DMS79 treated with DMSO at 0.1 percent for 48 hours (cell line): ENCODE measurements around the gene MFAP4.

Source experiments
- DNase-seq: peaks from one replicate; lab custom pipeline; 2025; lab: John Stamatoyannopoulos, UW

The MFAP4 gene

GRCh38 chr17:19410091-19410490 is 23.1 kb upstream of the MFAP4 start:
- no peak for DNase-seq

- DNase-seq: no peak
Observed at GRCh38 chr17:19409509-19409908, 22.5 kb upstream of the MFAP4 start.

- DNase-seq: no peak
Observed at GRCh38 chr17:19409066-19409465, 22.1 kb upstream of the MFAP4 start.

GRCh38 chr17:19408346-19408710 is 21.3 kb upstream of the MFAP4 start:
- no peak for DNase-seq

- no peak for DNase-seq
Observed at GRCh38 chr17:19407601-19408345, 20.8 kb upstream of the MFAP4 start.

- no peak for DNase-seq
Observed at GRCh38 chr17:19405114-19405513, 18.1 kb upstream of the MFAP4 start.

GRCh38 chr17:19404264-19404663 is 17.3 kb upstream of the MFAP4 start:
- no peak for DNase-seq

GRCh38 chr17:19403021-19403420 is 16.0 kb upstream of the MFAP4 start:
- no peak for DNase-seq

GRCh38 chr17:19402171-19402570 is 15.2 kb upstream of the MFAP4 start:
- DNase-seq: no peak

- DNase-seq: no peak
Observed at GRCh38 chr17:19401321-19402010, 14.5 kb upstream of the MFAP4 start.

- no peak for DNase-seq
Observed at GRCh38 chr17:19399750-19400450, 12.9 kb upstream of the MFAP4 start.

GRCh38 chr17:19398301-19399181 is 11.6 kb upstream of the MFAP4 start:
- peak; percentile 0 for DNase-seq

GRCh38 chr17:19397556-19398041 is 10.6 kb upstream of the MFAP4 start:
- DNase-seq: no peak

GRCh38 chr17:19392303-19392702 is 5.3 kb upstream of the MFAP4 start:
- no peak for DNase-seq

- no peak for DNase-seq
Observed at GRCh38 chr17:19391432-19391831, 4.4 kb upstream of the MFAP4 start.

- no peak for DNase-seq
Observed at GRCh38 chr17:19390951-19391350, 4.0 kb upstream of the MFAP4 start.

- DNase-seq: no peak
Observed at GRCh38 chr17:19388791-19389785, 2.1 kb upstream of the MFAP4 start.

- DNase-seq: peak; percentile 30
Observed at GRCh38 chr17:19387921-19388521, 1.0 kb upstream of the MFAP4 start.

- no peak for DNase-seq
Observed at GRCh38 chr17:19386051-19386929, 700 bp downstream of the MFAP4 start.
